ENCODE measurements around the gene LMF1. TPM values are rescaled to one million over a fixed set of nuclear protein-coding genes. Genes with fewer than 3 reads are reported as not detected.

LMF1 gene
- total RNA-seq, 2 donors from 2014 or later = 15.8 to 20.1 TPM

DNA sequence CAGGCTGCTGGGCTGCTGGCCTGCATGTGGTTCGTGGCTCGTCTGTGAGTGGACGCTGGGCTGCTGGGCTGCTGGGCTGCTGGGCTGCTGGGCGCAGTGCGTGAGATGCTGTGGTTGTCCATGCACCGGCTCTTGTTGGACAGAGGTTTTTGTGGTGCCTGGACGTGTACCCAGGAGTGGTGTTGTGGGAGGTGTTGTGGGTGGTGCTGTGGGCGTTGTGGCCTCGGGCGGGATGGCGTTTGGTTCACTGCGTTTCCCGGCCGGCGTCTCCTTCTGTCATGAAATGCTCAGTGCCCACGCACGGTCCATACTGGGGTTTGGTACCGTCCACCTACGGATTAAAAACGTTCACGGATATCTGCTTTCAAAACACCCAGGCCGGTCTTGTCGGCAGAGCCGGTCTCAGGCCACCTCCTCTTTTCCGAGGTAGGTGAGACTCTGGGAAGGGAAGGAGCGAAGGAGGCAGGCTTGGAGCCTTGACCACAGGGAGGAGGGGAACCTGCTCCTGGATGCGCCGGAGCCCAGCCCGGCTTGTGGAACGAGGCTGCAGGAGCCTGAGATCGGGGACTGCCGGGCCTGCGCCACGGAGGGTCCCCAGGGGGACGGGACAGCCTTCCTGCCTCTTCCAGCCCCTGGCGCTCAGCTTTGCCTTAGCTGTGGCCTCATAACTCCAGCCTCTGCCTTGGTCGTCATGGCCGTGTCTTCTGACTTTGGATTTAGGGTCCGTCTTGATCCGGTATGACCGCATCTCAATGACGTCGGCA is 140.5 kb downstream of the LMF1 start:
- H3K4me3 ChIP-seq = no peak overlapping the region
- no peaks in the 10 kb centered on the region for H3K36me3 ChIP-seq (replicated peaks in 1 of 2; ENCODE audit: insufficient read depth in 1 of 2, low read depth in 2 of 2)
- H3K9me3 ChIP-seq = peaks cover 0 to 8% (median 0%) of the 10 kb centered on the region in 3 donors
- H3K27ac ChIP-seq = no peak overlapping the region
- TF ChIP-seq POLR2A (IDR thresholded peaks at IDR 0.05) = no peak
- TF ChIP-seq, protein P1, sequence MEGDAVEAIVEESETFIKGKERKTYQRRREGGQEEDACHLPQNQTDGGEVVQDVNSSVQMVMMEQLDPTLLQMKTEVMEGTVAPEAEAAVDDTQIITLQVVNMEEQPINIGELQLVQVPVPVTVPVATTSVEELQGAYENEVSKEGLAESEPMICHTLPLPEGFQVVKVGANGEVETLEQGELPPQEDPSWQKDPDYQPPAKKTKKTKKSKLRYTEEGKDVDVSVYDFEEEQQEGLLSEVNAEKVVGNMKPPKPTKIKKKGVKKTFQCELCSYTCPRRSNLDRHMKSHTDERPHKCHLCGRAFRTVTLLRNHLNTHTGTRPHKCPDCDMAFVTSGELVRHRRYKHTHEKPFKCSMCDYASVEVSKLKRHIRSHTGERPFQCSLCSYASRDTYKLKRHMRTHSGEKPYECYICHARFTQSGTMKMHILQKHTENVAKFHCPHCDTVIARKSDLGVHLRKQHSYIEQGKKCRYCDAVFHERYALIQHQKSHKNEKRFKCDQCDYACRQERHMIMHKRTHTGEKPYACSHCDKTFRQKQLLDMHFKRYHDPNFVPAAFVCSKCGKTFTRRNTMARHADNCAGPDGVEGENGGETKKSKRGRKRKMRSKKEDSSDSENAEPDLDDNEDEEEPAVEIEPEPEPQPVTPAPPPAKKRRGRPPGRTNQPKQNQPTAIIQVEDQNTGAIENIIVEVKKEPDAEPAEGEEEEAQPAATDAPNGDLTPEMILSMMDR (IDR thresholded peaks at IDR 0.05) = no peak
- no peaks in the 10 kb centered on the region for H3K27me3 ChIP-seq
- ATAC-seq (no peak), DNase-seq (no peak)
- intact Hi-C loops (cut with DNase I) = no loop called here
- 65 to 76% methylated on average over 12 to 43 of the region's 43 CpGs for WGBS, 2 donors
- H3K4me1 ChIP-seq = peaks cover 5% of the 10 kb centered on the region

DNA sequence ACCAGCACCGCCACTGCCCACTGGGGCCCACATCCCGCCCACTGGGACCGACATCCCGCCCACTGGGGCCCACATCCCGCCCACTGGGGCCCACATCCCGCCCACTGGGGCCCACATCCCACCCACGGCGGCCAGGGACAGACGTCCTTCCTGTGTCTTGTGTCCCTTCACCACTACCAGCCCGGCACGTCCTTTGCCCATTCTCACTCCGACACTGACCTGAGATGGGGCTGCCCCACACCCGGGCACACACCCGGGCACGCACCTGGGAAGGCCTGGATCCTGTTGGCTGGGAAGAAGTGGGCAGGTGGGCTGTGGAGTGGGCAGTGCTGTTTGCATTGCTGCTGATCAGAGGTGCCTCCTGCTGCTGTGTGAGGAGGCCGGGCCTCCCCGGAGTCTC is 141.9 kb downstream of the LMF1 start:
- TF ChIP-seq, protein P1 (IDR thresholded peaks at IDR 0.05) = no peak
- no peak for TF ChIP-seq POLR2A (IDR thresholded peaks at IDR 0.05)
- no peak overlapping the region for H3K4me3 ChIP-seq
- peaks cover 10% of the 10 kb centered on the region for H3K4me1 ChIP-seq
- ATAC-seq = no peak
- intact Hi-C loops (cut with DNase I) = no loop called here
- no peaks in the 10 kb centered on the region for H3K27me3 ChIP-seq
- 63 to 68% methylated on average over 13 to 16 of the region's 17 CpGs for WGBS, 2 donors
- DNase-seq = no peak
- no peaks in the 10 kb centered on the region for H3K36me3 ChIP-seq (replicated peaks in 1 of 2; ENCODE audit: insufficient read depth in 1 of 2, low read depth in 2 of 2)
- no peaks in the 10 kb centered on the region for H3K9me3 ChIP-seq
- no peak overlapping the region for H3K27ac ChIP-seq

DNA sequence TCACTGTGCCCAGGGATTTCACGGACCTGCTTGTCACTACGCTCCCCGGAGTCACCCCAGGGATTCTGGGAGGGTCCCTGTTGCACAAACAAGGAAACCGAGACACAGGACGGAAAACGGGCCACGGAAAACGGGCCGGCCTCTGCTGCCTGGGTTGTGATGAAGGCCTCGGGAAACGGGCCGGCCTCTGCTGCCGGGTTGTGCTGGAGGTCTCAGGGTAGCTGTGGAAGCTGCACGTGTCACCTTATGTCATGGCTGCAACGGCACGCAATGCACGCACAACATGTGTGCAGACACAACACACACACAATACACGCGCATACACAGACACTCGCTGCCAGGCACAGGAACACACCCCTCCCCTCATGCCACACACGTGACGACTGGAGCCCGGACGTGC is 143.3 kb downstream of the LMF1 start:
- Histone ChIP-seq H3K27me3 (no peaks in the 10 kb centered on the region), H3K27ac (no peak overlapping the region), H3K36me3 (replicated peaks in 1 of 2; ENCODE audit: insufficient read depth in 1 of 2, low read depth in 2 of 2) (no peaks in the 10 kb centered on the region), H3K9me3 (no peaks in the 10 kb centered on the region), H3K4me3 (no peak overlapping the region), H3K4me1 (peaks cover 10% of the 10 kb centered on the region)
- ATAC-seq (no peak), DNase-seq (no peak)
- intact Hi-C loops (cut with DNase I) = no loop called here
- WGBS, 2 donors = 77 to 81% methylated on average over 16 to 24 of the region's 24 CpGs
- TF ChIP-seq, protein P1 (IDR thresholded peaks at IDR 0.05) = no peak
- no peak for TF ChIP-seq POLR2A (IDR thresholded peaks at IDR 0.05)

DNA sequence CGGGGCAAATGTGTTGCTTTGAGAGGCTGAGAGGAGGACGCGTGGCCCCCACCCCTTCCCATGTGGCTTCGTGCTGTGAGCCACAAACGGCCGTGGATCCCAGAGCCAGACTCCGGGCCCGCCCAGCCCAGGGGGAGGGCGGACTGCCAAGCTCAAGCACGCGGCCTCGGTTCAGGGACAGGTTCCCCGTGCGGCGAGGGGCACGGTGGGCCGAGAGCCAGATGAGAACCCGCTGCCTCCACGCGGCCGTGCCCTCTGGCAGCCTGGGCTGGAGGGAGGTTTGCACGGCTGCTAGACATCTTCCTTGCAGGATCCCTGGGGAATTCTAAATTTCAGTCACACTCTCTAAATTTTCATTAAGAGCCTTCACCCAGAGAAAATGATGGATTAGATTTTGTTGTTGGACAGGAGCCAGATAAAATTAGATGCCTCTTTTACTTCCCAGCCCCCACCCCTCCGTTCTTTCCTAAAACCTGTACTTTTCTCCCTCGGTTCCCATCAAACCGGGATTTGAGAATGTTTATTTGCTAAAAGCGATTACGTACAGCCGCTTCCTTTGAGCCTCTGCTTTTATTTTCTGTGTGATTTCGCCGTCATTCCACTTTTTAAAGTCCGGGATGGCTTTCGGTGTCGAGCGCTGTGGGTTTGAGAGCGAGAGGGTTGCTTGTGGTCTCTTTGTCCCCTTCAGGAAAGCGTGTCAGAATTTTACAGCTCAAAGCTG is 145.3 kb downstream of the LMF1 start:
- H3K27me3 ChIP-seq = no peaks in the 10 kb centered on the region
- DNase-seq = peak in 2 of 4 donors; percentile 32 to 41
- H3K27ac ChIP-seq = no peak overlapping the region
- TF ChIP-seq, protein P1 (IDR thresholded peaks at IDR 0.05) = no peak
- no peak for TF ChIP-seq POLR2A (IDR thresholded peaks at IDR 0.05)
- intact Hi-C loops (cut with DNase I) = no loop called here
- H3K9me3 ChIP-seq = no peaks in the 10 kb centered on the region
- 38 to 62% methylated on average over 15 to 36 of the region's 36 CpGs for WGBS, 2 donors
- H3K4me1 ChIP-seq = peaks cover 10% of the 10 kb centered on the region
- no peaks in the 10 kb centered on the region for H3K36me3 ChIP-seq (replicated peaks in 1 of 2; ENCODE audit: insufficient read depth in 1 of 2, low read depth in 2 of 2)
- no peak overlapping the region for H3K4me3 ChIP-seq
- ATAC-seq = peak; percentile 38
